ENCODE data around the gene SYNJ1.
"Not testable (repeated sequence)": the region's sequence is repeated elsewhere in the genome, so short reads cannot be mapped to it uniquely, and the experiment has no call there.

The SYNJ1 gene

DNA sequence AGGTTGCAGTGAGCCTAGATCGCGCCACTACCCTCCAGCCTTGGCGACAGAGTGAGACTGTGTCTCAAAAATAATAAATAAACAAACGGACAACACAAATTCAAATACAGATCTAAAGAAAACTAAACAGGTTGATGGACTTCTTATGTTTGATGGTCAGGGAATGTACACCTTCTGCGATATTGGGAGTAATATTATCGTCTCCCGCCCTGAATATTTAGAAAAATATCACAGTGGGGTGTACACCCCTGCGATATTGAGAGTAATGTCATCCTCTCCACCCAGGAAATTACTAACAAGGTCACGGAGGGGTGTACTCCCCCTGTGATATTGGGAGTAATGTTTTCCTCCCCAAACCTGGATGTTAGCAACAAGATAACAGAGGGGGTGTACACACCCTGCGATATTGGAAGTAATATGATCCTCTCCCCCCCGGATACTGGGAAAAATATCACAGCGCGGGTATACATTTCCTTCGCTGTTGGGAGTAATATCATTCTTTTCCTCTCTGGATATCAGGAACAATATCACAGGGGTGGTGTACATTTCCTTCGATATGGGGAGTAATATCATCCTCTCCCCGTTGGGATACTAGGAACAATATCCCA, 114.3 kb downstream of the SYNJ1 start:
- DNase-seq (ENCODE audit: low read depth in 2 of 2) = no peak

DNA sequence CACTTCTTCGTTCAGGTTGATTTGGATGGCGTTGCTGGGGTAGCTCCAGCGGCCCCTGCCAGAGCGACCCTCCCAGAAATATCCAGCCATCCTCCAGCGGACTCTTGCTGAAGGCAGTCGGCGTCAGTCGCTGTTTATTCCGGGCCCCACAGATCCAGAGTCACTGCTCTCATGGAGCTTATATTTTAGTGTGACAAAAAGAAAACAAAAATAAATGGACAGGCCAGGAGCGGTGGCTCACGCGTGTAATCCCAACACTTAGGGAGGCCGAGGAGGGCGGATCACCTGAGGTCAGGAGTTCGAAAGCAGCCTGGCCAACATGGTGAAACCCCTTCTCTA, 114.8 kb downstream of the SYNJ1 start:
- DNase-seq (ENCODE audit: low read depth in 2 of 2) = no peak

DNA sequence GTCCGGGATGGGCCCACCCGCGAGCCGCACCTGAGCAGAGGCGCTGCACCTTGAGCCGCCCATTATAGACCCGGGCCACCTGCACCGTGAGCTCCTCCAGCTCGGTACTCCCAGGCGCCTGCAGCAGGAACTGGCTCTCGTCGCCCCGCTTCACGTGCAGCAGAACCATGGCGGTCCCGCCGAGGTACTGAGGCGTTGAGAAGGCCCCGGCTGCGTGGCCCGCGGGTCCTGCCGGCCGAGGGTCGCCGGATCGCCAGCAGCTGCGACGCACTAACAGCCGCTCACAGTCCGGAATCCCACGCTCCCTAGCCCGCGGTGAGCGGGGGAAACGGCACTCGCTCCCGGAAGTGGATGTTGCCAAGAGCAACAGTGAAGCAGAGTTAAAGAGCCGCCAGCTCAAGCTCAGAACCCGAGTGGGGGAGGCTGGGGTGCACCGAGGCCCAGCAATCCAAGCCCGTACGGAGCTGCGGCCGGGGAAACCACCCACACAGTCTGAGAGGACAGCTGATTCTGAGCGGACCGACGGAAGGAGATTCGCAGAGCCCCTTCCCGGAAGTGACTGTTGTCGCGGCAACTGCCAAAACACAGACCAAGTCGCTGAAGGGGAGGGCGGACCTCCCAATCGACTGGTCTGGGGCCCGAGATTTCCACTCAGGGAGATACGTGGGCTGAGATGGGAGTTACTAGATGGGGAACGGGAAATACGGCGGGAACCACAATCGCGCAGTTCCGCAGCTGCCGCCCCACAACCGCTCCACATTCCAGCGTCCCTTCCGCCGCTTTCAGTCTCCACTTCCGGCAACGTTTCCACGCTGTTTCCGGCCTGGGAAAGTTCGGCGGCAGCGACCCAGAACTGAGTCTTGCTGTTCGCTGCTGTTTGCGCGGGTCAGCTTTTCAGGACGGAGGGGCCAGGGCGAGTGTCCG, 115.5 kb downstream of the SYNJ1 start, which contains the start of gene CFAP298:
Gene CFAP298, minus strand, starts transcription at position 303 of the 924 bp plus-strand sequence. Its CDS starts 134 bp downstream, at position 169.
- peak; percentile 58 to 63 for DNase-seq (ENCODE audit: low read depth in 2 of 2)

- DNase-seq (ENCODE audit: low read depth in 2 of 2) = no peak
Observed at GRCh38 chr21:32611471-32611997, 116.3 kb downstream of the SYNJ1 start.

- DNase-seq (ENCODE audit: low read depth in 2 of 2) = not testable (repeated sequence)
Observed at GRCh38 chr21:32610940-32611339, 116.9 kb downstream of the SYNJ1 start.

DNA sequence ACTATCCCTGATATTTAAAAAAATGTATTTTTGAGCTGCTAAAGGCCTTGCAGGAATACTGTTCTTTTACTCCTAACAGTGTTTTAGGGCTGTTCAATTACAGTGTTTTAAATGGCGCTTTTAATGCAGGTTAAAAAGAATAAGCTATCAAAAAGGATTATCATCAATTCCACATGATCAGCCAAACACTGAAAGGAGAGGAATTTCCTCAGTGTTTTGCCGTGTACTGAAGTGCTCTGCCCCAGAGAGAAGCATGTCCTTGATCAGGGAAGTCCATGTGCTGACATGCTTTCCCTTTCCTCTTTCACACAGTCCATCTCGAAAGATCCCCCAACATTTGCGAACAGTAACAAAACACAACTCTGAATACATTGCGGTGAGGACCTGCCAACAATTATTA, 119.0 kb downstream of the SYNJ1 start:
- DNase-seq (ENCODE audit: low read depth in 2 of 2) = no peak

DNA sequence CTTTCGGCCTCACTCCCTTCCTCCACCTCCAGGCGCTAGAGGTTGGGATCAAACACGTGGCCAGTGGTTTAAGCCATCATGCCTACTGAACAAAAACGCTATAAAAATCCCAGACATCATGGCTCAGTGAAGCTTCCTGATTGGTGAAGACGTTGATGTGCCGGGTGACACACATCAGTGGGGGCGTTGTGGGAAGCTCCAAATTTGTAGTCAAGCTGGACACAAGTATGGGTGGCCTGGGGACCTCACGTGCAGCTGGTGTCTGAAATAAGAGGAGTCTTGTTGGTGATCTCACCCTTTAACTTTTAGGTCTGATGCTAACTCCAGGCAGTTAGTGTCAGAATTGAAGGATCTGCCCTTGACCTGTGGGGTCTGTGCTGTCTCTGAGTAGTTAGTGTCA, 122.3 kb downstream of the SYNJ1 start:
- DNase-seq (ENCODE audit: low read depth in 2 of 2) = no peak

- DNase-seq (ENCODE audit: low read depth in 2 of 2) = no peak
Observed at GRCh38 chr21:32604464-32604863, 123.3 kb downstream of the SYNJ1 start.

- no peak for DNase-seq (ENCODE audit: low read depth in 2 of 2)
Observed at GRCh38 chr21:32603131-32603530, 124.7 kb downstream of the SYNJ1 start.

DNA sequence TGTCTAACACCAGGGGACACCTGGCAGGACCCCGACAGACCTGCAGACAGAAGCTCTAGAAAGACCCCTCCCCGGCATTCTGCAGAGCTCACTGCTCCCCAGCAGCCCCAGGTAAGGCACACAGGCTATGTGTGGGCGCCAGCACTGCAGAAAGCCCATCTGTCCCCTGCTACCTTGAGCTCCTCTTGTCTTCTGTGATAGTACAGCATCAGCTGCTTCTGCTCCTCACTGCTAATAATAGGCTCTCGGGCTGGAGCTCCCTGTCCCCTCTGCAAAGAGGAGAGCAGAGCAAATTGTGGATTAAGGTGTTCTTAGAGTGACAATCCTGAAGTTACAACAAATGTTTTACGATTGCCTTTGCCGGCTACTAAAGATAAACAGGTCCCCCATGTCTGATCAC, 125.7 kb downstream of the SYNJ1 start:
- DNase-seq (ENCODE audit: low read depth in 2 of 2) = no peak

DNA sequence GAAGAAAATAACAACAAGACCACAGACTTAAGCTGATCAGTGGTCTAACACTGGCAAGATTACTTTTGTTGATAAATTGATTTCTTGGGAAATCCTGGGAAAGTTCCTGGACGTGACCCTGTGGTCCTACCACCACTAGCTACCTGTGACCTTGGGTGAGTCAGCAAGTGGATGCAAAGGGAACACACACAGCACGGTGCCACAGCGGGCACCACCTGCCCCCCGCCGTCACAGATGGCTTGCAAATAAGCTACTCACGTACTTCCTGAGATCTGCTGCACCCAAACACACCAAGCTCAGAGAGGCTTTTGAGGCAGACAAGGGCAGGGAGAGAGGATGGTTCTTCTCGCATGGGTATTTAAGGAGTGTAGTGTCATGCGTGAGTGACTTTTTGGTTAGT, 128.3 kb downstream of the SYNJ1 start:
- no peak for DNase-seq (ENCODE audit: low read depth in 2 of 2)

DNA sequence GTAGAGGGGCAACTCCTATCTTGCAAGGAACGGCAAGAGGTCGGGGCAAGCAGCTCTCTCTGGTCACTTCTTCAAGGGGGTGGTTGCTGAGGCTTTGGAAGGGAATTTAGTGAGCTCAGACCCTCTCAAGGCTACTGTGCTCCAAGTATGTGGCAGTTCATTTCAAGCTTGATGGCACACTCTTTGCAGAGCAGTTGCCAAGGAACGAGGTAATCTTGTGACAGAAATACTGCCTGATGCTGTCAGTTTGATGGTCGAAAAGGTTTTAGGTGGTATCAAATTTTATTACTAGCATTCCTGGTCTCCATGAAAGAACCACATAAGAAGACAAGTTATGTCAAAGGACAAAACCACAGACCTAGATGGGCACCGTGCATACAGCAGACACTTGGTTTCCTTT, 128.7 kb downstream of the SYNJ1 start:
- DNase-seq (ENCODE audit: low read depth in 2 of 2) = no peak

- no peak for DNase-seq (ENCODE audit: low read depth in 2 of 2)
Observed at GRCh38 chr21:32597205-32597604, 130.6 kb downstream of the SYNJ1 start.

DNA sequence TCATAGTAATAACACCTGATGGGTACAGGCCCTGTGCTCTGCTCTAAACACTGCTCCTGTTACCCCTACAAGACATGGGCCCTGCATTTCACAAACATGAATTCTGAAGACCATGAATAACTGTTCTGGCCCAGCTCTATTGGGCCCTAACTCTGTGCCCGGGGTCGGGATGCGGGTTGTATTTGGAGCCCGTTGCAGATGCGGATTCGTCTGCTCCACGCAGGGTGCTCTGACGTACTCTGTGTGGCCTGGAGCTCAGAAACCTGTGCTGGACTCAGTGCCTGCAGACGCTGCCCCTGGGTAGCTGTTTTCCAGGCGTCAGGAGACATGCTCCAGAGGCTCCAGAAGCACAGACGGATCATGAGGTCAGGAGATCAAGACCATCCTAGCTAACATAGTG, 132.4 kb downstream of the SYNJ1 start:
- DNase-seq (ENCODE audit: low read depth in 2 of 2) = no peak

DNA sequence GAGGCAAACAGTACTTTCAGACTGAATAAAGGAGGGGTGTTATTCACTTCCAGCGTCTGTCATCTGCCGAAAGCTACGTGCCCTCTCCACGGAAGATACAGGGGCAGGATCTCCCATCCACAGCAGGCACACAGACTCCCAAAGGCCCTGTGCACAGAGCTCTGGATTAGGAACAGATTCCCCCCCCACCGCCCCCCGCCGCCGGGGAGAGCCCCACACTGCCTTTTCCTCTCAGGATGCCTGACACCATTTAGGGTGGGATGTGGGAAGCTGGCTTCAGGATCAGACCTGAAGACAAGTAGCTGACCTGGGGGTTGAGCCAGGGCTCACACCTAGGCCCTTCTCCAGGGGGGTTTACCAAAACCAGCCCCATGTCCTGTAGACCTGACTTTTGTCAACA, 134.1 kb downstream of the SYNJ1 start:
- no peak for DNase-seq (ENCODE audit: low read depth in 2 of 2)

DNA sequence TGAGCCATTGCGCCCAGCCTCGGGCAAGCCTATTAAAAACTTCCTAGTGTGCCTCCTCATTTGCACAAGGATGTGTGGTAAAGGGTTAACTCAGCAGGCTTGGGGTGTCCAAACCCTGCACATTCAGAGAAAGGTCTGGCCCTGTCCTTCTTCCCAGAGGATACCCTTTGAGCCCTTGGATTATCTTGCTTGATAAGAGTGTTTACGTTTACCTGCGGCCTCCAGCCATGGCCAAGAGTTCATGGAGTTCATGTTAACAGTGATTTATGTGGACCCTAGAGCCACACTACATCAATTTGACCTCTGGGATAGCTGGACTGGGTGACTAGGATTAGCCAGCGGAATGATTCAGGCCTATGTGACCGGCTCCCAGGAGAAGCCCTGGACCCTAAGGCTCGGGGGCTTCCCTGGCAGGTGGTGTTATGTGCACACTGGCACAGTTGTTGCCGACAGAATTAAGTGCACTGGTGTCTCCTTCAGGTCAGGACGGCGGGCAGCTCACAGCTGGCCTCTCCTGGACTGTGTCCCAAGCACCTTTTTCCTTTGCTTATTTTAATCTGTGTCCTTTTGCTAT, 134.8 kb downstream of the SYNJ1 start:
- no peak for DNase-seq (ENCODE audit: low read depth in 2 of 2)

DNA sequence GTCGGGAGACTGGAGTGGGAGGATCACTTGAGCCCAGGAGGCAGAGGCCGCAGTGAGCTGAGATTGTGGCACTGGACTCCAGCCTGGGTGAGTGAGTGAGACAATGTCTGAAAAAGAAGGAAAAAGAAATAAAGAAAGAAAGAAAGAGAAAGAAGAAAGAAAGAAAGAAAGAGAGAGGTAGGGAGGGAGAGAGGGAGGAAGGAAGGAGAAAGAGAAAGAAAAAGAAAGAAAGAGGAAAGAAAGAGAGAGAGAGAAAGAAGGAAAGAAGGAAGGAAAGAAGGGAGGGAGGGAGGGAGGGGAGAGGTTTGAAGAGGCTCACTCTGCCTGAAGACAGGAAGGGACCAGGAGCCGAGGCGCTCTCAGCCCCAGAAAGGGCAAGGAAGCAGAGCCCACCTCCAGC, 137.7 kb downstream of the SYNJ1 start:
- DNase-seq (ENCODE audit: low read depth in 2 of 2) = no peak

DNA sequence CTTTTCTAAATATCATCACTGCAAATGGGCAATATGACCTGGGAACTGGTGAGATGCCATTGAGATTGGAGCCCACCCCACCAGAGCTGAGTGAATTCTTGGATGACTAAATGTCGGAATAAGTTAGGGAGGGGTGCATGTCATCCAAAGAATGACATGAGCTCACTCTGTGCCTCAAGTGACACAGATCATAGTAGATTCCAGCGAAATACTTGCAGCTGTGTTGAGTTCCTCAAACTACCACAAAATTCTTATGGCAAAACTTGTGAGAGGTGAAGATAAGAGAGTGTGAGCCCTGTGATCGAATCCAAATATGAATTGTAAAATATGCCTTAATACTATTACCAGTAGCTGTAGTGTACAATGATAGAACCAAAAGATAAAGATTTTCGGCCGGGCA, 140.2 kb downstream of the SYNJ1 start:
- no peak for DNase-seq (ENCODE audit: low read depth in 2 of 2)

DNA sequence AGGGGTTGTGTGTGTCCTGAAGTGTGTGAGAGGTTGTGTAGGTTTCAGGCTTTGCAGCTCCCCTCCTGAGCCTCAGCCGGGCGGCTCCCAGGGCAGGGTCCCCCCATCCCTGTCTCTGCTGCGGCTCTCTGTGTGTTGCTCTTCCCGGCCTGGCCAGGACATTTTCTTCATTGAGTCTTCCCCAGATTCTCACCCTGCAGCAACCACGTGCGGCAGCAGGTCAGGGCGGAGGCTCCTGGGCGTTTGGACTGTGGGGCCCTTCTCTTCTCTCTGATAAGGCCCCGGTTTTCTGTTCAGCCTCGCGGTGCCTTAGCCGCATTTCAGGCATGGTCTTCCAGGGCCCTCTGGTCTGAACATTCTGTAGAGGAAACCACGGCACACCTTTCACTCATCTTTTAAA, 140.7 kb downstream of the SYNJ1 start:
- no peak for DNase-seq (ENCODE audit: low read depth in 2 of 2)

GRCh38 chr21:32585970-32586369, 141.8 kb downstream of the SYNJ1 start:
- no peak for DNase-seq (ENCODE audit: low read depth in 2 of 2)

GRCh38 chr21:32585042-32585710, 142.6 kb downstream of the SYNJ1 start, which contains the start of gene TCP10L:
TCP10L (minus strand) TSS chr21:32585523; CDS start chr21:32584304, 1,219 bp downstream.
- no peak for DNase-seq (ENCODE audit: low read depth in 2 of 2)

GRCh38 chr21:32584472-32584871, 143.3 kb downstream of the SYNJ1 start:
- DNase-seq (ENCODE audit: low read depth in 2 of 2) = no peak

Data from stimulated activated CD4-positive, alpha-beta T cell treated with anti-CD3 and anti-CD28 coated beads, Interleukin-1b, Interleukin-23, amount 100 ng/mL, for 1 hour (primary cell).